Transverse colon (tissue), 4 donors: ENCODE measurements around the gene ME3. TPM values are rescaled to one million over a fixed set of nuclear protein-coding genes. Genes with fewer than 3 reads are reported as not detected.
A peak's percentile ranks its signal among the peaks of the same experiment; 100 is the strongest.

Source experiments
- DNase-seq: peaks from one replicate; pipeline ENCODE4 v3.0.0-alpha.2; 2019
- H3K27ac ChIP-seq, 4 donors: fragments of 200-600 bp; sonication (generic); 2 replicates each; pipeline ENCODE4 v1.5.1; 2016 to 2018; ENCODE audit warnings: inconsistent platforms in 4 of 4
- H3K27me3 ChIP-seq: fragments of 200-600 bp; sonication (generic); 2 replicates; pipeline ENCODE4 v1.5.1; 2017; ENCODE audit warnings: inconsistent platforms
- H3K36me3 ChIP-seq, 4 donors: fragments of 200-600 bp; sonication (generic); 2 replicates each; pipeline ENCODE4 v1.5.1; 2017 to 2019; ENCODE audit warnings: inconsistent platforms in 4 of 4
- H3K4me1 ChIP-seq, 4 donors: fragments of 200-600 bp; sonication (generic); 2 replicates each; pipeline ENCODE4 v1.5.1; 2017 to 2020; ENCODE audit warnings: inconsistent platforms in 4 of 4
- H3K4me3 ChIP-seq, 4 donors: fragments of 200-600 bp; sonication (generic); 1 replicate in 1 of 4; 2 replicates in 3 of 4; pipeline versions ENCODE4 v1.5.1 to v1.6.1; 2017 to 2019; ENCODE audit warnings: inconsistent platforms in 4 of 4
- H3K9me3 ChIP-seq, 2 donors: fragments of 200-600 bp; sonication (generic); 2 replicates each; pipeline ENCODE4 v1.5.1; 2017 to 2019; ENCODE audit warnings: inconsistent platforms in 2 of 2
- CTCF ChIP-seq, 5 experiments: fragments of 200-600 bp in 3 of 5; fragments of 450-650 bp in 2 of 5; sonication (generic) in 3 of 5; IDR thresholded peaks; 1 replicate in 2 of 5; 2 replicates in 3 of 5; pipeline ENCODE4 v1.5.1; 2016 to 2017; ENCODE audit warnings: antibody characterized with exemption in 5 of 5, inconsistent platforms in 3 of 5, mild to moderate bottlenecking in 2 of 5, moderate library complexity in 1 of 5
- EP300 ChIP-seq: sonication (generic); formaldehyde crosslinking; IDR thresholded peaks from one replicate; pipeline ENCODE4 v1.6.1; 2017; ENCODE audit warnings: antibody characterized with exemption, low read depth
- POLR2A ChIP-seq: fragments of 450-650 bp; IDR thresholded peaks from one replicate; pipeline ENCODE4 v1.6.1; 2016; ENCODE audit warnings: antibody characterized with exemption, mild to moderate bottlenecking, moderate library complexity
- POLR2AphosphoS5 ChIP-seq, 3 donors: sonication (generic); formaldehyde crosslinking; IDR thresholded peaks; one replicate each; pipeline ENCODE4 v1.6.1; 2016; ENCODE audit warnings: antibody characterized with exemption in 3 of 3
- WGBS, 2 donors: methylation state at CpG; one replicate each; pipeline ENCODE4 v1.1.5; 2018; ENCODE audit warnings: low coverage in 1 of 2; 5-methylcytosine and 5-hydroxymethylcytosine counted together
- in situ Hi-C, 4 donors: fragments of 200-750 bp; cut with MboI; loops; one replicate each; pipeline versions ENCODE4 v1.15.0 to v1.15.1; 2017; ENCODE audit warnings: low sequenced_read_pairs in 3 of 4, low pct_ligation_motif_present in 1 of 4, low pct_unique_long_range_greater_than_20kb in 1 of 4
- intact Hi-C: fragments of 100-400 bp; cut with DNase I; formaldehyde crosslinking; loops from one replicate; pipeline ENCODE4 v1.15.1; 2023; ENCODE audit warnings: low total_unique reads
- total RNA-seq, 4 donors: library from RNA; depleted of rRNA; stranded (reverse); fragments of >200 nt; gene quantifications; one replicate each; pipeline ENCODE4 v1.1.0, GENCODE V29; 2016

The ME3 gene
- total RNA-seq, 4 donors from 2014 or later, result 91.8 to 258 (median 116) TPM

GRCh38 chr11:86704710-86705109 lies 32.3 kb upstream of the ME3 start:
- Histone ChIP-seq H3K27me3 (no peaks in the 10 kb centered on the region), H3K4me3 (no peak overlapping the region), H3K4me1 (peaks cover 0 to 8% (median 0%) of the 10 kb centered on the region in 4 donors), H3K9me3 (no peaks in the 10 kb centered on the region), H3K36me3 (no peaks in the 10 kb centered on the region), H3K27ac (peak overlapping the region in 2 of 4 donors; percentile 4 to 75)
- TF ChIP-seq POLR2AphosphoS5 (IDR thresholded peaks at IDR 0.05) (no peak), EP300 (no peak), CTCF (IDR thresholded peaks at IDR 0.05) (no peak), POLR2A (no peak)
- no peak for DNase-seq
- intact Hi-C loops, result no loop called here
- in situ Hi-C loops, result no loop called here
- WGBS, 2 donors, result 89 to 100% methylated on average over 1 to 2 of the region's 2 CpGs

- intact Hi-C loops, result no loop called here
Observed at GRCh38 chr11:86703987-86704386, 31.6 kb upstream of the ME3 start.

GRCh38 chr11:86702220-86702983 lies 30.0 kb upstream of the ME3 start:
- in situ Hi-C loops, result no loop called here
- H3K4me3 ChIP-seq, result no peak overlapping the region
- peaks cover 0 to 8% (median 0%) of the 10 kb centered on the region in 4 donors for H3K4me1 ChIP-seq
- 61 to 88% methylated on average over 1 to 4 of the region's 4 CpGs for WGBS, 2 donors
- no peak for TF ChIP-seq CTCF (IDR thresholded peaks at IDR 0.05)
- no peak for TF ChIP-seq EP300
- TF ChIP-seq POLR2A, result no peak
- TF ChIP-seq POLR2AphosphoS5 (IDR thresholded peaks at IDR 0.05), result no peak
- no peak for DNase-seq
- H3K9me3 ChIP-seq, result no peaks in the 10 kb centered on the region
- H3K36me3 ChIP-seq, result no peaks in the 10 kb centered on the region
- H3K27ac ChIP-seq, result no peak overlapping the region
- intact Hi-C loops, result no loop called here
- no peaks in the 10 kb centered on the region for H3K27me3 ChIP-seq

More at GRCh38 chr11:86703987-86704386, 31.6 kb upstream of the ME3 start:
- in situ Hi-C loops, result no loop called here
- no peak for DNase-seq
- WGBS, 2 donors, result 90% methylated on average over 7 of the region's 7 CpGs
- H3K27me3 ChIP-seq, result no peaks in the 10 kb centered on the region
- no peak overlapping the region for H3K4me3 ChIP-seq
- H3K27ac ChIP-seq, result peak overlapping the region in 1 of 4 donors; percentile 13
- no peaks in the 10 kb centered on the region for H3K36me3 ChIP-seq
- H3K9me3 ChIP-seq, result no peaks in the 10 kb centered on the region
- peaks cover 0 to 8% (median 0%) of the 10 kb centered on the region in 4 donors for H3K4me1 ChIP-seq
- TF ChIP-seq POLR2AphosphoS5 (IDR thresholded peaks at IDR 0.05) (no peak), POLR2A (no peak), EP300 (no peak), CTCF (IDR thresholded peaks at IDR 0.05) (no peak)

- Histone ChIP-seq H3K4me3 (no peak overlapping the region), H3K27ac (no peak overlapping the region), H3K4me1 (peaks cover 0 to 10% (median 2%) of the 10 kb centered on the region in 4 donors), H3K36me3 (no peaks in the 10 kb centered on the region), H3K9me3 (no peaks in the 10 kb centered on the region), H3K27me3 (no peaks in the 10 kb centered on the region)
- intact Hi-C loops, result no loop called here
- no peak for DNase-seq
- in situ Hi-C loops, result no loop called here
- TF ChIP-seq CTCF (IDR thresholded peaks at IDR 0.05), result no peak
- TF ChIP-seq POLR2AphosphoS5 (IDR thresholded peaks at IDR 0.05), result no peak
- TF ChIP-seq POLR2A, result no peak
- TF ChIP-seq EP300, result no peak
- 96 to 100% methylated on average over 1 of the region's 1 CpG for WGBS, 2 donors
Observed at GRCh38 chr11:86699040-86699791, 26.8 kb upstream of the ME3 start.
